ENCODE results near the gene VEPH1. TPM values are rescaled to one million over a fixed set of nuclear protein-coding genes. Genes with fewer than 3 reads are reported as not detected.

The VEPH1 gene
- total RNA-seq, 1 experiment from 2014 or later, result 2.4 TPM

- no peaks in the 10 kb centered on the region for H3K27me3 Mint-ChIP-seq (ENCODE audit: insufficient read depth, unreplicated experiment)
- H3K4me1 Mint-ChIP-seq (ENCODE audit: insufficient read depth, unreplicated experiment), result peaks cover 12% of the 10 kb centered on the region
- no TSS peak for BruUV-seq (replicated peaks)
- CTCF ChIA-PET, result interaction anchor here (0.6 kb wide), 1 partner anchor 166 kb away, joined by 3 read pairs; no protein-coding TSS in a partner anchor
- POLR2A ChIA-PET, result interaction anchor here (0.6 kb wide), 1 partner anchor 58 kb away, joined by 3 read pairs; no protein-coding TSS in a partner anchor
- no peaks in the 10 kb centered on the region for H3K9me3 Mint-ChIP-seq (ENCODE audit: unreplicated experiment)
- DNase-seq (ENCODE audit: unreplicated experiment), result no peak
- H3K4me3 Mint-ChIP-seq (ENCODE audit: unreplicated experiment), result no peak overlapping the region
- intact Hi-C loops (cut with micrococcal nuclease), result no loop called here
- no peak for TF ChIP-seq CTCF (IDR thresholded peaks at IDR 0.05; ENCODE audit: unreplicated experiment)
- no peak overlapping the region for H3K27ac Mint-ChIP-seq (ENCODE audit: low read depth, unreplicated experiment)
- H3K36me3 Mint-ChIP-seq (ENCODE audit: insufficient read depth, unreplicated experiment), result no peaks in the 10 kb centered on the region
Observed at GRCh38 chr3:157406394-157406793, 96.8 kb downstream of the VEPH1 start.

GRCh38 chr3:157405457-157405856, 97.8 kb downstream of the VEPH1 start:
- H3K36me3 Mint-ChIP-seq (ENCODE audit: insufficient read depth, unreplicated experiment), result no peaks in the 10 kb centered on the region
- peaks cover 12% of the 10 kb centered on the region for H3K4me1 Mint-ChIP-seq (ENCODE audit: insufficient read depth, unreplicated experiment)
- DNase-seq (ENCODE audit: unreplicated experiment), result no peak
- TF ChIP-seq CTCF (IDR thresholded peaks at IDR 0.05; ENCODE audit: unreplicated experiment), result no peak
- H3K27me3 Mint-ChIP-seq (ENCODE audit: insufficient read depth, unreplicated experiment), result no peaks in the 10 kb centered on the region
- ChIA-PET CTCF (interaction anchor here (0.7 kb wide), 1 partner anchor 230 kb away, joined by 3 read pairs; no protein-coding TSS in a partner anchor), POLR2A (no interaction called here)
- H3K9me3 Mint-ChIP-seq (ENCODE audit: unreplicated experiment), result no peaks in the 10 kb centered on the region
- no TSS peak for BruUV-seq (replicated peaks)
- H3K27ac Mint-ChIP-seq (ENCODE audit: low read depth, unreplicated experiment), result no peak overlapping the region
- no peak overlapping the region for H3K4me3 Mint-ChIP-seq (ENCODE audit: unreplicated experiment)
- intact Hi-C loops (cut with micrococcal nuclease), result no loop called here

- Mint-ChIP-seq H3K27me3 (ENCODE audit: insufficient read depth, unreplicated experiment) (no peaks in the 10 kb centered on the region), H3K36me3 (ENCODE audit: insufficient read depth, unreplicated experiment) (no peaks in the 10 kb centered on the region), H3K4me3 (ENCODE audit: unreplicated experiment) (no peak overlapping the region), H3K27ac (ENCODE audit: low read depth, unreplicated experiment) (no peak overlapping the region), H3K9me3 (ENCODE audit: unreplicated experiment) (no peaks in the 10 kb centered on the region), H3K4me1 (ENCODE audit: insufficient read depth, unreplicated experiment) (peaks cover 12% of the 10 kb centered on the region)
- ChIA-PET POLR2A (no interaction called here), CTCF (interaction anchor here (0.7 to 1.2 kb wide), 2 partner anchors 10 to 654 kb away, joined by 3 read pairs; no protein-coding TSS in a partner anchor)
- DNase-seq (ENCODE audit: unreplicated experiment), result no peak
- no peak for TF ChIP-seq CTCF (IDR thresholded peaks at IDR 0.05; ENCODE audit: unreplicated experiment)
- BruUV-seq (replicated peaks), result no TSS peak
- intact Hi-C loops (cut with micrococcal nuclease), result no loop called here
Observed at GRCh38 chr3:157404381-157404780, 98.8 kb downstream of the VEPH1 start.

- Mint-ChIP-seq H3K36me3 (ENCODE audit: insufficient read depth, unreplicated experiment) (peaks cover 3% of the 10 kb centered on the region), H3K27me3 (ENCODE audit: insufficient read depth, unreplicated experiment) (no peaks in the 10 kb centered on the region), H3K9me3 (ENCODE audit: unreplicated experiment) (no peaks in the 10 kb centered on the region), H3K4me1 (ENCODE audit: insufficient read depth, unreplicated experiment) (no peaks in the 10 kb centered on the region), H3K27ac (ENCODE audit: low read depth, unreplicated experiment) (no peak overlapping the region), H3K4me3 (ENCODE audit: unreplicated experiment) (no peak overlapping the region)
- ChIA-PET POLR2A (no interaction called here), CTCF (no interaction called here)
- no peak for DNase-seq (ENCODE audit: unreplicated experiment)
- no peak for TF ChIP-seq CTCF (IDR thresholded peaks at IDR 0.05; ENCODE audit: unreplicated experiment)
- intact Hi-C loops (cut with micrococcal nuclease), result no loop called here
- no TSS peak for BruUV-seq (replicated peaks)
Observed at GRCh38 chr3:157398598-157398997, 104.6 kb downstream of the VEPH1 start.
